ENCODE data around the gene PRSS33. TPM values are rescaled to one million over a fixed set of nuclear protein-coding genes. Genes with fewer than 3 reads are reported as not detected.

PRSS33 gene
- total and polyA plus RNA-seq, 4 experiments from 2014 or later, result not detected

GRCh38 chr16:2769675-2770056, 17.7 kb downstream of the PRSS33 start:
- Mint-ChIP-seq H3K4me3 (peak overlapping the region in 1 of 8 donors; percentile 57), H3K27ac (peak overlapping the region in 4 of 7 donors; percentile 55 to 83 (median 75)), H3K36me3 (peaks cover 65 to 92% of the 10 kb centered on the region in 2 donors), H3K4me1 (peaks cover 11 to 28% (median 23%) of the 10 kb centered on the region in 4 donors), H3K9me3 (peaks cover 0 to 10% (median 0%) of the 10 kb centered on the region in 8 donors), H3K27me3 (no peaks in the 10 kb centered on the region)
- H3K27ac ChIP-seq (ENCODE audit: low read depth, low read length), result no peak overlapping the region
- DNase-seq, result peak in 1 of 5 donors; percentile 16
- no peaks in the 10 kb centered on the region for H3K9me3 ChIP-seq (ENCODE audit: control insufficient read depth in 1 of 2, low read length in 2 of 2)
- intact Hi-C loops (cut with micrococcal nuclease), result loop anchor here (10.0 kb wide), 1 partner anchor 235 kb away; the partner anchor contains the start of genes CEMP1 and PDPK1
- H3K27me3 ChIP-seq (ENCODE audit: insufficient read depth, low read length), result no peaks in the 10 kb centered on the region
- CTCF ChIA-PET (ENCODE audit: partially characterized antibody), result no interaction called here
- peaks cover 80% of the 10 kb centered on the region for H3K36me3 ChIP-seq (ENCODE audit: insufficient read depth, low read length)
- no peak overlapping the region for H3K4me3 ChIP-seq (ENCODE audit: low read length in 2 of 2)
- H3K4me1 ChIP-seq (ENCODE audit: insufficient read depth, low read length), result peaks cover 6% of the 10 kb centered on the region
- POLR2A ChIA-PET (ENCODE audit: partially characterized antibody), result interaction anchor here (3.3 to 6.1 kb wide), 2 partner anchors 7 to 16 kb away, joined by 15 to 38 read pairs; partner anchors contain the start of gene ELOB

DNA sequence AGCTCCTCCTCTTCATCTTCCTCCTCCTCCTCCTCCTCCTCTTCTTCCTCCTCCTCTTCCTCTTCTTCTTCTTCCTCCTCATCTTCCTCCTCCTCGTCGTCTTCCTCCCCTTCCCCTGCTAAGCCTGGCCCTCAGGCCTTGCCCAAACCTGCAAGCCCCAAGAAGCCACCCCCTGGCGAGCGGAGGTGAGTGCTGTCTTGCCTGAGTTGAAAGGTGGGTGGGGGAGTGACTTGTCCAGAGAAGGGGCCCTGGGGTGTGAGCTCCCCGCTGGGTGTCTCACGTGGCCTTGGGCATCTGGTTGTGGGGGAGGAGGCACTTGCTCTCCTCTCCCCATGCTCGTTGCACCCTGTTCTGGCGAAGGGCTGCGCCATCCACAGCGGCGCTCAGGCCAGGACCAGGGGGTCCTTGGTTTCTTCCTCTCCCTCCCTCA, 18.2 kb downstream of the PRSS33 start:
- ChIA-PET CTCF (ENCODE audit: partially characterized antibody) (no interaction called here), POLR2A (ENCODE audit: partially characterized antibody) (interaction anchor here (1.0 to 6.1 kb wide), 3 partner anchors 8 to 99 kb away, joined by 3 to 38 read pairs (median 15); partner anchors contain the start of gene ELOB)
- H3K36me3 Mint-ChIP-seq, result peaks cover 68 to 94% of the 10 kb centered on the region in 2 donors
- H3K27ac Mint-ChIP-seq, result peak overlapping the region in 1 of 7 donors; percentile 83
- no peak overlapping the region for H3K27ac ChIP-seq (ENCODE audit: low read depth, low read length)
- H3K4me3 ChIP-seq (ENCODE audit: low read length in 2 of 2), result no peak overlapping the region
- peaks cover 0 to 10% (median 0%) of the 10 kb centered on the region in 8 donors for H3K9me3 Mint-ChIP-seq
- no peak overlapping the region for H3K4me3 Mint-ChIP-seq
- no peaks in the 10 kb centered on the region for H3K27me3 ChIP-seq (ENCODE audit: insufficient read depth, low read length)
- peaks cover under 1% of the 10 kb centered on the region for H3K4me1 ChIP-seq (ENCODE audit: insufficient read depth, low read length)
- DNase-seq, result no peak
- H3K36me3 ChIP-seq (ENCODE audit: insufficient read depth, low read length), result peaks cover 81% of the 10 kb centered on the region
- no peaks in the 10 kb centered on the region for H3K27me3 Mint-ChIP-seq
- peaks cover 11 to 26% (median 22%) of the 10 kb centered on the region in 4 donors for H3K4me1 Mint-ChIP-seq
- no peaks in the 10 kb centered on the region for H3K9me3 ChIP-seq (ENCODE audit: control insufficient read depth in 1 of 2, low read length in 2 of 2)
- intact Hi-C loops (cut with micrococcal nuclease), result no loop called here

GRCh38 chr16:2768403-2769089, 18.8 kb downstream of the PRSS33 start:
- peaks cover 74 to 94% of the 10 kb centered on the region in 2 donors for H3K36me3 Mint-ChIP-seq

GRCh38 chr16:2767891-2768290, 19.5 kb downstream of the PRSS33 start:
- H3K36me3 ChIP-seq (ENCODE audit: insufficient read depth, low read length), result peaks cover 92% of the 10 kb centered on the region
- no peaks in the 10 kb centered on the region for H3K9me3 ChIP-seq (ENCODE audit: control insufficient read depth in 1 of 2, low read length in 2 of 2)
- Mint-ChIP-seq H3K9me3 (peaks cover 0 to 10% (median 0%) of the 10 kb centered on the region in 8 donors), H3K27me3 (no peaks in the 10 kb centered on the region), H3K4me1 (peaks cover 10 to 25% (median 17%) of the 10 kb centered on the region in 4 donors), H3K4me3 (peak overlapping the region in 1 of 8 donors; percentile 36), H3K27ac (peak overlapping the region in 3 of 7 donors; percentile 19 to 83 (median 68)), H3K36me3 (peaks cover 76 to 94% of the 10 kb centered on the region in 2 donors)
- no peak overlapping the region for H3K4me3 ChIP-seq (ENCODE audit: low read length in 2 of 2)
- ChIA-PET CTCF (ENCODE audit: partially characterized antibody) (no interaction called here), POLR2A (ENCODE audit: partially characterized antibody) (interaction anchor here (1.0 to 6.1 kb wide), 4 partner anchors 9 to 115 kb away, joined by 3 to 38 read pairs (median 9); partner anchors contain the start of genes ELOB and FLYWCH2)
- H3K4me1 ChIP-seq (ENCODE audit: insufficient read depth, low read length), result no peaks in the 10 kb centered on the region
- DNase-seq, result peak in 1 of 5 donors; percentile 22
- no peak overlapping the region for H3K27ac ChIP-seq (ENCODE audit: low read depth, low read length)
- no peaks in the 10 kb centered on the region for H3K27me3 ChIP-seq (ENCODE audit: insufficient read depth, low read length)
- intact Hi-C loops (cut with micrococcal nuclease), result no loop called here

More at GRCh38 chr16:2768403-2769089, 18.8 kb downstream of the PRSS33 start:
- H3K4me3 Mint-ChIP-seq, result no peak overlapping the region
- intact Hi-C loops (cut with micrococcal nuclease), result no loop called here
- H3K9me3 Mint-ChIP-seq, result peaks cover 0 to 10% (median 0%) of the 10 kb centered on the region in 8 donors
- DNase-seq, result peak in 1 of 5 donors; percentile 33
- Histone ChIP-seq H3K9me3 (ENCODE audit: control insufficient read depth in 1 of 2, low read length in 2 of 2) (no peaks in the 10 kb centered on the region), H3K4me3 (ENCODE audit: low read length in 2 of 2) (no peak overlapping the region), H3K4me1 (ENCODE audit: insufficient read depth, low read length) (no peaks in the 10 kb centered on the region), H3K27me3 (ENCODE audit: insufficient read depth, low read length) (no peaks in the 10 kb centered on the region), H3K36me3 (ENCODE audit: insufficient read depth, low read length) (peaks cover 86% of the 10 kb centered on the region), H3K27ac (ENCODE audit: low read depth, low read length) (no peak overlapping the region)
- POLR2A ChIA-PET (ENCODE audit: partially characterized antibody), result interaction anchor here (1.0 to 6.1 kb wide), 3 partner anchors 9 to 100 kb away, joined by 3 to 38 read pairs (median 15); partner anchors contain the start of gene ELOB
- H3K27me3 Mint-ChIP-seq, result no peaks in the 10 kb centered on the region
- H3K4me1 Mint-ChIP-seq, result peaks cover 11 to 24% (median 21%) of the 10 kb centered on the region in 4 donors
- CTCF ChIA-PET (ENCODE audit: partially characterized antibody), result no interaction called here
- H3K27ac Mint-ChIP-seq, result peak overlapping the region in 1 of 7 donors; percentile 83

- peaks cover 0 to 10% (median 0%) of the 10 kb centered on the region in 8 donors for H3K9me3 Mint-ChIP-seq
- no peaks in the 10 kb centered on the region for H3K27me3 Mint-ChIP-seq
- no peaks in the 10 kb centered on the region for H3K27me3 ChIP-seq (ENCODE audit: insufficient read depth, low read length)
- CTCF ChIA-PET (ENCODE audit: partially characterized antibody), result no interaction called here
- H3K4me1 ChIP-seq (ENCODE audit: insufficient read depth, low read length), result no peaks in the 10 kb centered on the region
- peaks cover 7 to 31% (median 18%) of the 10 kb centered on the region in 4 donors for H3K4me1 Mint-ChIP-seq
- intact Hi-C loops (cut with micrococcal nuclease), result no loop called here
- POLR2A ChIA-PET (ENCODE audit: partially characterized antibody), result interaction anchor here (1.0 to 6.1 kb wide), 3 partner anchors 10 to 116 kb away, joined by 3 to 38 read pairs (median 15); partner anchors contain the start of genes ELOB and FLYWCH2
- H3K27ac ChIP-seq (ENCODE audit: low read depth, low read length), result no peak overlapping the region
- no peak overlapping the region for H3K4me3 Mint-ChIP-seq
- peak in 1 of 5 donors; percentile 20 for DNase-seq
- H3K36me3 Mint-ChIP-seq, result peaks cover 76 to 96% of the 10 kb centered on the region in 2 donors
- peaks cover 99% of the 10 kb centered on the region for H3K36me3 ChIP-seq (ENCODE audit: insufficient read depth, low read length)
- H3K27ac Mint-ChIP-seq, result peak overlapping the region in 4 of 7 donors; percentile 68 to 91 (median 82)
- no peak overlapping the region for H3K4me3 ChIP-seq (ENCODE audit: low read length in 2 of 2)
- no peaks in the 10 kb centered on the region for H3K9me3 ChIP-seq (ENCODE audit: control insufficient read depth in 1 of 2, low read length in 2 of 2)
These were observed 20.1 kb downstream of the PRSS33 start for GRCh38 chr16:2767140-2767731.

DNA sequence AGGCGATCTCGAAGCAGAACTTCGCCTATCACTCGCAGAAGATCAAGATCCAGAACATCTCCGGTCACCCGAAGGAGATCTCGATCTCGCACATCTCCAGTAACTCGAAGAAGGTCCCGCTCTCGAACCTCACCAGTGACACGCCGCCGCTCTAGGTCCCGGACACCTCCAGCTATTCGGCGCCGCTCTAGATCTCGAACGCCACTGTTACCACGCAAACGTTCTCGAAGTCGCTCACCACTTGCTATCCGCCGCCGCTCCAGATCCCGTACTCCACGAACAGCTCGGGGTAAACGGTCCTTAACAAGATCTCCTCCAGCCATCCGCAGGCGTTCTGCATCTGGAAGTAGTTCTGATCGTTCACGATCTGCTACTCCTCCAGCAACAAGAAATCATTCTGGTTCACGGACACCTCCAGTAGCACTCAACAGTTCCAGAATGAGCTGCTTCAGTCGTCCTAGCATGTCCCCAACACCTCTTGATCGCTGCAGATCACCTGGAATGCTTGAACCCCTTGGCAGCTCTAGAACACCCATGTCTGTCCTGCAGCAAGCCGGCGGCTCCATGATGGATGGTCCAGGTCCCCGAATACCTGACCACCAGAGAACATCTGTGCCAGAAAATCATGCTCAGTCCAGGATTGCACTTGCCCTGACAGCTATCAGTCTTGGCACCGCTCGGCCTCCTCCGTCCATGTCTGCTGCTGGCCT, 20.8 kb downstream of the PRSS33 start:
- peaks cover 80 to 96% of the 10 kb centered on the region in 2 donors for H3K36me3 Mint-ChIP-seq
- peak in 1 of 5 donors; percentile 40 for DNase-seq
- ChIA-PET CTCF (ENCODE audit: partially characterized antibody) (no interaction called here), POLR2A (ENCODE audit: partially characterized antibody) (interaction anchor here (1.0 to 6.1 kb wide), 2 partner anchors 11 to 116 kb away, joined by 3 to 38 read pairs; partner anchors contain the start of genes ELOB and FLYWCH2)
- Histone ChIP-seq H3K27me3 (ENCODE audit: insufficient read depth, low read length) (no peaks in the 10 kb centered on the region), H3K27ac (ENCODE audit: low read depth, low read length) (no peak overlapping the region), H3K9me3 (ENCODE audit: control insufficient read depth in 1 of 2, low read length in 2 of 2) (no peaks in the 10 kb centered on the region), H3K4me3 (ENCODE audit: low read length in 2 of 2) (no peak overlapping the region), H3K36me3 (ENCODE audit: insufficient read depth, low read length) (peaks cover 100% of the 10 kb centered on the region), H3K4me1 (ENCODE audit: insufficient read depth, low read length) (no peaks in the 10 kb centered on the region)
- peaks cover 7 to 29% (median 18%) of the 10 kb centered on the region in 4 donors for H3K4me1 Mint-ChIP-seq
- no peak overlapping the region for H3K4me3 Mint-ChIP-seq
- peak overlapping the region in 5 of 7 donors; percentile 30 to 91 (median 82) for H3K27ac Mint-ChIP-seq
- intact Hi-C loops (cut with micrococcal nuclease), result no loop called here
- no peaks in the 10 kb centered on the region for H3K27me3 Mint-ChIP-seq
- peaks cover 0 to 10% (median 0%) of the 10 kb centered on the region in 8 donors for H3K9me3 Mint-ChIP-seq

All from CD4-positive, alpha-beta memory T cell (primary cell).